Thyroid gland (tissue), 4 donors: Measurements from ENCODE around the gene MC4R. TPM values are rescaled to one million over a fixed set of nuclear protein-coding genes. Genes with fewer than 3 reads are reported as not detected.

Experiments
- DNase-seq, 2 donors: peaks; one replicate each; pipeline ENCODE4 v3.0.0-alpha.2; 2019
- H3K27ac ChIP-seq, 3 donors: fragments of 200-600 bp; sonication (generic); 1 replicate in 2 of 3; 2 replicates in 1 of 3; pipeline ENCODE4 v1.5.1; 2016 to 2019; ENCODE audit warnings: mild to moderate bottlenecking in 1 of 3, moderate library complexity in 1 of 3
- H3K27me3 ChIP-seq: fragments of 200-600 bp; sonication (generic); one replicate; pipeline ENCODE4 v1.5.1; 2019
- H3K36me3 ChIP-seq, 2 donors: fragments of 200-600 bp; sonication (generic); one replicate each; pipeline ENCODE4 v1.5.1; 2016 to 2019
- H3K4me1 ChIP-seq, 2 donors: fragments of 200-600 bp; sonication (generic); one replicate each; pipeline ENCODE4 v1.5.1; 2017 to 2019
- H3K4me3 ChIP-seq, 3 donors: fragments of 200-600 bp; sonication (generic); replicated peaks in 1 of 3; 1 replicate in 2 of 3; 2 replicates in 1 of 3; pipeline ENCODE4 v1.5.1; 2016; ENCODE audit warnings: mild to moderate bottlenecking in 1 of 3
- H3K9me3 ChIP-seq: fragments of 200-600 bp; sonication (generic); one replicate; pipeline ENCODE4 v1.5.1; 2017
- CTCF ChIP-seq, 6 experiments: fragments of 200-600 bp in 3 of 6; fragments of 450-650 bp in 3 of 6; sonication (generic) in 3 of 6; IDR thresholded peaks; one replicate each; pipeline ENCODE4 v1.5.1; 2016 to 2019; ENCODE audit warnings: antibody characterized with exemption in 6 of 6, mild to moderate bottlenecking in 2 of 6, inconsistent platforms in 1 of 6, moderate library complexity in 1 of 6
- POLR2A ChIP-seq, 2 donors: fragments of 450-650 bp; IDR thresholded peaks; one replicate each; pipeline ENCODE4 v1.6.1; 2017; ENCODE audit warnings: antibody characterized with exemption in 2 of 2, mild to moderate bottlenecking in 2 of 2, moderate library complexity in 1 of 2
- WGBS, 2 donors: methylation state at CpG; one replicate each; pipeline ENCODE4 v1.1.5; 2017; 5-methylcytosine and 5-hydroxymethylcytosine counted together
- intact Hi-C: fragments of 100-400 bp; cut with DNase I; formaldehyde crosslinking; loops from one replicate; pipeline ENCODE4 v1.15.1; 2023
- total RNA-seq, 4 donors: library from RNA; depleted of rRNA; stranded (reverse); fragments of >200 nt; gene quantifications; one replicate each; pipeline ENCODE4 v1.2.3, GENCODE V29; 2016

MC4R gene
- total RNA-seq, 4 donors from 2014 or later = not detected

- intact Hi-C loops = no loop called here
- no peak for DNase-seq
- no peaks in the 10 kb centered on the region for H3K27me3 ChIP-seq
- no peak overlapping the region for H3K4me3 ChIP-seq
- H3K4me1 ChIP-seq = no peaks in the 10 kb centered on the region
- no peaks in the 10 kb centered on the region for H3K9me3 ChIP-seq
- no peaks in the 10 kb centered on the region for H3K36me3 ChIP-seq
- TF ChIP-seq CTCF (IDR thresholded peaks at IDR 0.05) = no peak
- 93 to 95% methylated on average over 1 of the region's 1 CpG for WGBS, 2 donors
- no peak overlapping the region for H3K27ac ChIP-seq
Measured at GRCh38 chr18:60358516-60358915, 14.1 kb downstream of the MC4R start.

GRCh38 chr18:60350941-60351340, 21.6 kb downstream of the MC4R start:
- Histone ChIP-seq H3K9me3 (no peaks in the 10 kb centered on the region), H3K4me3 (no peak overlapping the region), H3K4me1 (no peaks in the 10 kb centered on the region), H3K36me3 (no peaks in the 10 kb centered on the region), H3K27ac (no peak overlapping the region), H3K27me3 (no peaks in the 10 kb centered on the region)
- 84 to 87% methylated on average over 3 of the region's 3 CpGs for WGBS, 2 donors
- no peak for DNase-seq
- intact Hi-C loops = no loop called here
- TF ChIP-seq POLR2A (IDR thresholded peaks at IDR 0.05) = no peak
- TF ChIP-seq CTCF (IDR thresholded peaks at IDR 0.05) = no peak

- DNase-seq = no peak
- no peak for TF ChIP-seq POLR2A (IDR thresholded peaks at IDR 0.05)
- no peak for TF ChIP-seq CTCF (IDR thresholded peaks at IDR 0.05)
- 79 to 100% methylated on average over 1 of the region's 1 CpG for WGBS, 2 donors
Measured at GRCh38 chr18:60350150-60350549, 22.4 kb downstream of the MC4R start.

GRCh38 chr18:60347526-60348045, 25.0 kb downstream of the MC4R start:
- no peaks in the 10 kb centered on the region for H3K4me1 ChIP-seq
- H3K9me3 ChIP-seq = no peaks in the 10 kb centered on the region
- H3K27ac ChIP-seq = no peak overlapping the region
- H3K36me3 ChIP-seq = no peaks in the 10 kb centered on the region
- no peak overlapping the region for H3K4me3 ChIP-seq
- H3K27me3 ChIP-seq = no peaks in the 10 kb centered on the region
- TF ChIP-seq POLR2A (IDR thresholded peaks at IDR 0.05) (no peak), CTCF (IDR thresholded peaks at IDR 0.05) (no peak)
- WGBS, 2 donors = 95 to 96% methylated on average over 4 of the region's 4 CpGs
- intact Hi-C loops = no loop called here
- DNase-seq = no peak

More at GRCh38 chr18:60350150-60350549, 22.4 kb downstream of the MC4R start:
- H3K27me3 ChIP-seq = no peaks in the 10 kb centered on the region
- no peaks in the 10 kb centered on the region for H3K36me3 ChIP-seq
- no peaks in the 10 kb centered on the region for H3K4me1 ChIP-seq
- H3K27ac ChIP-seq = no peak overlapping the region
- no peak overlapping the region for H3K4me3 ChIP-seq
- intact Hi-C loops = no loop called here
- H3K9me3 ChIP-seq = no peaks in the 10 kb centered on the region

- Histone ChIP-seq H3K27me3 (no peaks in the 10 kb centered on the region), H3K36me3 (no peaks in the 10 kb centered on the region), H3K4me3 (no peak overlapping the region), H3K9me3 (no peaks in the 10 kb centered on the region), H3K4me1 (no peaks in the 10 kb centered on the region), H3K27ac (no peak overlapping the region)
- intact Hi-C loops = no loop called here
- 60 to 65% methylated on average over 1 of the region's 1 CpG for WGBS, 2 donors
- TF ChIP-seq CTCF (IDR thresholded peaks at IDR 0.05) (no peak), POLR2A (IDR thresholded peaks at IDR 0.05) (no peak)
- DNase-seq = no peak
Measured at GRCh38 chr18:60339018-60339417, 33.6 kb downstream of the MC4R start.
